K562 (cell line): Measurements from ENCODE around the gene BACH1. TPM values are rescaled to one million over a fixed set of nuclear protein-coding genes. Genes with fewer than 3 reads are reported as not detected.

Source experiments
- CXXC5 ChIP-seq: fragments of 250-450 bp; sonication (Bioruptor Pico); IDR thresholded peaks from 2 replicates; pipeline ENCODE4 v1.8.0; 2022; ENCODE audit warnings: inconsistent platforms, mild to moderate bottlenecking, moderate library complexity
- EGR1 ChIP-seq: fragments of 450-650 bp; conservative IDR thresholded peaks from 2 replicates; pipeline ENCODE4 v1.6.1; 2017; ENCODE audit warnings: mild to moderate bottlenecking
- ELF4 ChIP-seq: fragments of 450-650 bp; formaldehyde crosslinking; IDR thresholded peaks from 2 replicates; pipeline ENCODE4 v1.4.0; 2022; ENCODE audit warnings: missing genetic modification characterization
- ESRRA ChIP-seq: fragments of 450-650 bp; IDR thresholded peaks from 2 replicates; pipeline ENCODE4 v1.6.1; 2014; ENCODE audit warnings: low read depth, mild to moderate bottlenecking, moderate library complexity, borderline replicate concordance
- KLF13 ChIP-seq: fragments of 450-650 bp; IDR thresholded peaks from 2 replicates; pipeline ENCODE4 v1.6.1; 2016; ENCODE audit warnings: missing genetic modification characterization, low read depth, mild to moderate bottlenecking, missing compliant biosample characterization, moderate library complexity, borderline replicate concordance
- NFE2 ChIP-seq: IDR thresholded peaks from 2 replicates; pipeline ENCODE4 v1.6.1; 2014; ENCODE audit warnings: antibody characterized with exemption, low read depth
- NONO ChIP-seq, 2 experiments: fragments of 200-400 bp in 1 of 2; fragments of 450-650 bp in 1 of 2; formaldehyde crosslinking in 1 of 2; IDR thresholded peaks; 2 replicates each; pipeline ENCODE4 v1.6.1; 2017; ENCODE audit warnings: low read depth in 2 of 2, mild to moderate bottlenecking in 2 of 2, moderate library complexity in 2 of 2, low read length in 1 of 2
- NR4A1 ChIP-seq, 2 experiments: fragments of 250-450 bp in 1 of 2; fragments of 450-650 bp in 1 of 2; sonication (Bioruptor Pico) in 1 of 2; IDR thresholded peaks; 2 replicates each; pipeline versions ENCODE4 v1.4.0 to v1.6.1; 2016 to 2020; ENCODE audit warnings: mild to moderate bottlenecking in 2 of 2, missing compliant biosample characterization in 1 of 2, missing genetic modification characterization in 1 of 2, moderate library complexity in 1 of 2
- NRF1 ChIP-seq, 2 experiments: fragments of 450-650 bp; IDR thresholded peaks in 1 of 2; conservative IDR thresholded peaks in 1 of 2; 2 replicates each; pipeline ENCODE4 v1.6.1; 2014; ENCODE audit warnings: mild to moderate bottlenecking in 2 of 2
- ZNF12 ChIP-seq: sonication (generic); formaldehyde crosslinking; IDR thresholded peaks from 2 replicates; pipeline ENCODE4 v1.4.0; 2020; ENCODE audit warnings: mild to moderate bottlenecking, missing genetic modification reagents
- ZNF184 ChIP-seq: sonication (generic); formaldehyde crosslinking; IDR thresholded peaks from 2 replicates; pipeline ENCODE4 v1.5.0; 2020; ENCODE audit warnings: missing genetic modification reagents
- ZNF384 ChIP-seq: IDR thresholded peaks from 2 replicates; pipeline ENCODE4 v1.6.1; 2012; ENCODE audit warnings: low read depth, low read length, improper control_type of control experiment
- ZNF76 ChIP-seq: fragments of 250-450 bp; sonication (Bioruptor Pico); IDR thresholded peaks from 2 replicates; pipeline ENCODE4 v1.4.0; 2020; ENCODE audit warnings: mild to moderate bottlenecking, moderate library complexity, borderline replicate concordance
- polyA plus RNA-seq, 8 experiments: library from polyadenylated mRNA; depleted of rRNA in 4 of 8; stranded (reverse) in 5 of 8; unstranded in 3 of 8; fragments of >200 nt; fragmentation: Nextera tagmentation in 2 of 8; fragmentation: Illumina TruSeq in 1 of 8; extraction: Ambion mirVana in 2 of 8; extraction: Trizol in 1 of 8; gene quantifications; 2 replicates each; pipeline versions ENCODE4 v1.2.1 to v1.2.3, GENCODE V29; 2011 to 2014; ENCODE audit warnings: inconsistent platforms in 1 of 8, missing spikeins in 1 of 8
- total RNA-seq, 7 experiments: library from RNA; depleted of rRNA in 6 of 7; stranded (reverse); fragments of >200 nt in 6 of 7; fragmentation: Illumina TruSeq in 2 of 7; extraction: Trizol in 2 of 7; gene quantifications; 2 replicates each; pipeline versions ENCODE4 v1.2.1 to v1.2.3, GENCODE V29; 2011 to 2021; ENCODE audit warnings: low replicate concordance in 1 of 7
- TF ChIP-seq, protein P1 (sequence below): fragments of 450-650 bp; IDR thresholded peaks from 2 replicates; pipeline ENCODE4 v1.6.1; 2016; ENCODE audit warnings: borderline replicate concordance
- TF ChIP-seq, protein P2 (sequence below): fragments of 450-650 bp; IDR thresholded peaks from 2 replicates; pipeline ENCODE4 v1.7.1; 2018; ENCODE audit warnings: mild to moderate bottlenecking, low read depth; ENCODE audit not compliant: partially characterized antibody
- TF ChIP-seq, protein P3 (sequence below): sonication (generic); formaldehyde crosslinking; IDR thresholded peaks from 2 replicates; pipeline ENCODE4 v1.8.0; 2022; ENCODE audit warnings: mild to moderate bottlenecking, missing genetic modification reagents
- TF ChIP-seq, protein P4 (sequence below): sonication (generic); formaldehyde crosslinking; IDR thresholded peaks from 2 replicates; pipeline ENCODE4 v1.8.1; 2023; ENCODE audit warnings: mild to moderate bottlenecking, missing genetic modification reagents, moderate library complexity
- TF ChIP-seq, protein P5 (sequence below): fragments of 250-450 bp; sonication (Bioruptor Pico); IDR thresholded peaks from 2 replicates; pipeline ENCODE4 v1.8.0; 2022; ENCODE audit warnings: inconsistent platforms, mild to moderate bottlenecking, moderate library complexity, borderline replicate concordance

The BACH1 gene
- total and polyA plus RNA-seq, 9 of the 15 experiments (the other 6 are each of a cell fraction or from before 2014, with no cell fraction given) = 10.6 to 58.5 (median 28.6) TPM

DNA sequence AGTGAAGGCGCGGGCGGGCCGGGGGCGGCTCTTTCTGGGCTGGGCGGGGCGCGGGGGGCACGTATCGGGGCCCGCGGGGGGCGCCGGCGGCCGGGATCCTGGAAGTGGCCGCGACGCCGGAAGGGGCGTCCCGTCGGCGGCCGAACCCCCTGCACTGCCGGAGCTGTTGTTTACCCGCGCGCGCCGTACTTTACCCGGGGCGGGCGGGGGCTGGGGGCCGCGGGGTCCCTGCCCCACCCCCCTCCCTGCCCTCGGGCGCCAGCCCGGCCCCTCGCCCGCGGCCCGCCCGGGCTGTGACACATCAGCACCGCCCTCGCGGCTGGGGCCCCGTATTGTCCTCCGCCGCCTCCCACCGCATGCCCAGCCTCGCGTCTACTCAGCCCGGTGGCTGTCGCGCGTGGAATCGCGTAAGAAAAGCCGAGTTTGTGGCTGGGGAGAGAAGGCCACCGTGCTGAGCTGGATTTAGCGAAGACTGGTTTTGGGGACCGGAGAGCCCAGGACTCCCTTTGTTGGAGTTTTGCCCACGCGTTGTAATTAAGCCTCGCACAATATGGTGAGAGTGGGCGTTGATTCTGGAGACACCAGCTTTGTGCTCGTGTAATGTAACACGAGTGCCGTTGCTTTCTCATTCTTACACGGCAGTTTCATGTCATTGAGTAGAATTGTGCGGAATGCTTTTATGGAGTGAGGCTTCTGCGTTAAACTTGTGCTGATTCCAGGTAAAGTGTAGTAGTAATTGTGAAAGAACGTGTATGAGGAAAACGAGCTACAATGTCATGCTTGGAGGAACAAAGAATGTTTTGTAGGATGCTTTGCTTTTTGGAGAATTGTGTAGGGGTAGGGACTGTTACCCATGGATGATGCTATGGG is 559 bp downstream of the BACH1 start (continued):
- TF ChIP-seq, protein P1, sequence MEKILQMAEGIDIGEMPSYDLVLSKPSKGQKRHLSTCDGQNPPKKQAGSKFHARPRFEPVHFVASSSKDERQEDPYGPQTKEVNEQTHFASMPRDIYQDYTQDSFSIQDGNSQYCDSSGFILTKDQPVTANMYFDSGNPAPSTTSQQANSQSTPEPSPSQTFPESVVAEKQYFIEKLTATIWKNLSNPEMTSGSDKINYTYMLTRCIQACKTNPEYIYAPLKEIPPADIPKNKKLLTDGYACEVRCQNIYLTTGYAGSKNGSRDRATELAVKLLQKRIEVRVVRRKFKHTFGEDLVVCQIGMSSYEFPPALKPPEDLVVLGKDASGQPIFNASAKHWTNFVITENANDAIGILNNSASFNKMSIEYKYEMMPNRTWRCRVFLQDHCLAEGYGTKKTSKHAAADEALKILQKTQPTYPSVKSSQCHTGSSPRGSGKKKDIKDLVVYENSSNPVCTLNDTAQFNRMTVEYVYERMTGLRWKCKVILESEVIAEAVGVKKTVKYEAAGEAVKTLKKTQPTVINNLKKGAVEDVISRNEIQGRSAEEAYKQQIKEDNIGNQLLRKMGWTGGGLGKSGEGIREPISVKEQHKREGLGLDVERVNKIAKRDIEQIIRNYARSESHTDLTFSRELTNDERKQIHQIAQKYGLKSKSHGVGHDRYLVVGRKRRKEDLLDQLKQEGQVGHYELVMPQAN = peak; percentile 83
- TF ChIP-seq ZNF12 (no peak), KLF13 (tag) (peak; percentile 40; the same call in 1 of the 2 replicates), NFE2 (no peak), ELF4 (no peak), CXXC5 (peak; percentile 3), NRF1 (conservative IDR thresholded peaks at IDR 0.05 in 1 of 2, IDR thresholded peaks at IDR 0.05 in 1 of 2) (peak; percentile 30 to 50; a peak in 1 of 4 replicates), ESRRA (no peak), ZNF184 (no peak), ZNF76 (CRISPR knock-in tag) (no peak), EGR1 (peak; percentile 85), NR4A1 (CRISPR knock-in tag; IDR thresholded peaks at IDR 0.05) (no peak), NR4A1 (tag; IDR thresholded peaks at IDR 0.05) (peak; percentile 68; the same call in 1 of the 2 replicates), NONO (IDR thresholded peaks at IDR 0.05; ENCODE audit: low read depth in 2 of 2, low read length in 1 of 2) (peak in 1 of 2 experiments; percentile 55; a peak in 3 of 4 replicates), ZNF384 (no peak)
- TF ChIP-seq, protein P2, sequence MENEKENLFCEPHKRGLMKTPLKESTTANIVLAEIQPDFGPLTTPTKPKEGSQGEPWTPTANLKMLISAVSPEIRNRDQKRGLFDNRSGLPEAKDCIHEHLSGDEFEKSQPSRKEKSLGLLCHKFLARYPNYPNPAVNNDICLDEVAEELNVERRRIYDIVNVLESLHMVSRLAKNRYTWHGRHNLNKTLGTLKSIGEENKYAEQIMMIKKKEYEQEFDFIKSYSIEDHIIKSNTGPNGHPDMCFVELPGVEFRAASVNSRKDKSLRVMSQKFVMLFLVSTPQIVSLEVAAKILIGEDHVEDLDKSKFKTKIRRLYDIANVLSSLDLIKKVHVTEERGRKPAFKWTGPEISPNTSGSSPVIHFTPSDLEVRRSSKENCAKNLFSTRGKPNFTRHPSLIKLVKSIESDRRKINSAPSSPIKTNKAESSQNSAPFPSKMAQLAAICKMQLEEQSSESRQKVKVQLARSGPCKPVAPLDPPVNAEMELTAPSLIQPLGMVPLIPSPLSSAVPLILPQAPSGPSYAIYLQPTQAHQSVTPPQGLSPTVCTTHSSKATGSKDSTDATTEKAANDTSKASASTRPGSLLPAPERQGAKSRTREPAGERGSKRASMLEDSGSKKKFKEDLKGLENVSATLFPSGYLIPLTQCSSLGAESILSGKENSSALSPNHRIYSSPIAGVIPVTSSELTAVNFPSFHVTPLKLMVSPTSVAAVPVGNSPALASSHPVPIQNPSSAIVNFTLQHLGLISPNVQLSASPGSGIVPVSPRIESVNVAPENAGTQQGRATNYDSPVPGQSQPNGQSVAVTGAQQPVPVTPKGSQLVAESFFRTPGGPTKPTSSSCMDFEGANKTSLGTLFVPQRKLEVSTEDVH = peak; percentile 12
- TF ChIP-seq, protein P3, sequence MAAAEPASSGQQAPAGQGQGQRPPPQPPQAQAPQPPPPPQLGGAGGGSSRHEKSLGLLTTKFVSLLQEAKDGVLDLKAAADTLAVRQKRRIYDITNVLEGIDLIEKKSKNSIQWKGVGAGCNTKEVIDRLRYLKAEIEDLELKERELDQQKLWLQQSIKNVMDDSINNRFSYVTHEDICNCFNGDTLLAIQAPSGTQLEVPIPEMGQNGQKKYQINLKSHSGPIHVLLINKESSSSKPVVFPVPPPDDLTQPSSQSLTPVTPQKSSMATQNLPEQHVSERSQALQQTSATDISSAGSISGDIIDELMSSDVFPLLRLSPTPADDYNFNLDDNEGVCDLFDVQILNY (CRISPR knock-in tag) = no peak
- TF ChIP-seq, protein P4, sequence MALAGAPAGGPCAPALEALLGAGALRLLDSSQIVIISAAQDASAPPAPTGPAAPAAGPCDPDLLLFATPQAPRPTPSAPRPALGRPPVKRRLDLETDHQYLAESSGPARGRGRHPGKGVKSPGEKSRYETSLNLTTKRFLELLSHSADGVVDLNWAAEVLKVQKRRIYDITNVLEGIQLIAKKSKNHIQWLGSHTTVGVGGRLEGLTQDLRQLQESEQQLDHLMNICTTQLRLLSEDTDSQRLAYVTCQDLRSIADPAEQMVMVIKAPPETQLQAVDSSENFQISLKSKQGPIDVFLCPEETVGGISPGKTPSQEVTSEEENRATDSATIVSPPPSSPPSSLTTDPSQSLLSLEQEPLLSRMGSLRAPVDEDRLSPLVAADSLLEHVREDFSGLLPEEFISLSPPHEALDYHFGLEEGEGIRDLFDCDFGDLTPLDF (CRISPR knock-in tag) = 0 out of 2 replicates have a peak, but pooled peaks have one; percentile 14
- TF ChIP-seq, protein P5, sequence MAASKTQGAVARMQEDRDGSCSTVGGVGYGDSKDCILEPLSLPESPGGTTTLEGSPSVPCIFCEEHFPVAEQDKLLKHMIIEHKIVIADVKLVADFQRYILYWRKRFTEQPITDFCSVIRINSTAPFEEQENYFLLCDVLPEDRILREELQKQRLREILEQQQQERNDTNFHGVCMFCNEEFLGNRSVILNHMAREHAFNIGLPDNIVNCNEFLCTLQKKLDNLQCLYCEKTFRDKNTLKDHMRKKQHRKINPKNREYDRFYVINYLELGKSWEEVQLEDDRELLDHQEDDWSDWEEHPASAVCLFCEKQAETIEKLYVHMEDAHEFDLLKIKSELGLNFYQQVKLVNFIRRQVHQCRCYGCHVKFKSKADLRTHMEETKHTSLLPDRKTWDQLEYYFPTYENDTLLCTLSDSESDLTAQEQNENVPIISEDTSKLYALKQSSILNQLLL (CRISPR knock-in tag) = no peak
